HepG2 (cell line): ENCODE measurements around the gene PNPLA8. TPM values are rescaled to one million over a fixed set of nuclear protein-coding genes. Genes with fewer than 3 reads are reported as not detected.

Source experiments
- AKAP8 ChIP-seq: sonication (generic); formaldehyde crosslinking; IDR thresholded peaks from 2 replicates; pipeline ENCODE4 v1.5.1; 2020; ENCODE audit warnings: mild to moderate bottlenecking, missing genetic modification reagents
- CHCHD3 ChIP-seq: sonication (generic); formaldehyde crosslinking; IDR thresholded peaks from 2 replicates; pipeline ENCODE4 v1.8.0; 2022; ENCODE audit warnings: mild to moderate bottlenecking, missing genetic modification reagents, moderate library complexity
- FOXM1 ChIP-seq: sonication (generic); formaldehyde crosslinking; IDR thresholded peaks from 2 replicates; pipeline ENCODE4 v1.5.0; 2020; ENCODE audit warnings: missing genetic modification reagents
- FOXO1 ChIP-seq: sonication (generic); formaldehyde crosslinking; IDR thresholded peaks from 2 replicates; pipeline ENCODE4 v1.4.0; 2020; ENCODE audit warnings: missing genetic modification reagents
- HIVEP1 ChIP-seq: sonication (generic); formaldehyde crosslinking; IDR thresholded peaks from 2 replicates; pipeline ENCODE4 v1.4.0; 2020; ENCODE audit warnings: mild to moderate bottlenecking, missing genetic modification reagents
- IKZF4 ChIP-seq: sonication (generic); formaldehyde crosslinking; IDR thresholded peaks from 2 replicates; pipeline ENCODE4 v1.5.1; 2020; ENCODE audit warnings: borderline replicate concordance, mild to moderate bottlenecking, low read depth, missing genetic modification reagents; ENCODE audit errors: not compliant biosample characterization
- KDM1A ChIP-seq: IDR thresholded peaks from 2 replicates; pipeline ENCODE4 v1.6.1; 2016; ENCODE audit warnings: missing compliant biosample characterization
- NONO ChIP-seq, 2 experiments: fragments of 450-650 bp in 1 of 2; sonication (generic) in 1 of 2; formaldehyde crosslinking in 1 of 2; IDR thresholded peaks in 1 of 2; conservative IDR thresholded peaks in 1 of 2; 2 replicates each; pipeline versions ENCODE4 v1.6.1 to v1.8.0; 2017 to 2022; ENCODE audit warnings: mild to moderate bottlenecking in 1 of 2, missing genetic modification reagents in 1 of 2, moderate library complexity in 1 of 2
- PHF20 ChIP-seq: sonication (generic); formaldehyde crosslinking; IDR thresholded peaks from 2 replicates; pipeline ENCODE4 v1.5.0; 2020; ENCODE audit warnings: mild to moderate bottlenecking, missing genetic modification reagents
- POLR2AphosphoS5 ChIP-seq: IDR thresholded peaks from 2 replicates; pipeline ENCODE4 v1.6.1; 2012; ENCODE audit warnings: low read depth, low read length
- PTBP1 ChIP-seq: fragments of 200-400 bp; formaldehyde crosslinking; IDR thresholded peaks from 2 replicates; pipeline ENCODE4 v1.6.1; 2018; ENCODE audit warnings: low read length, low read depth; ENCODE audit not compliant: poor library complexity, severe bottlenecking
- SALL2 ChIP-seq: sonication (generic); formaldehyde crosslinking; IDR thresholded peaks from 2 replicates; pipeline ENCODE4 v1.8.1; 2023; ENCODE audit warnings: mild to moderate bottlenecking, missing genetic modification reagents, inconsistent platforms
- SIX4 ChIP-seq: sonication (generic); formaldehyde crosslinking; IDR thresholded peaks from 2 replicates; pipeline ENCODE4 v1.4.0; 2020; ENCODE audit warnings: missing genetic modification reagents
- SNRNP70 ChIP-seq: fragments of 200-400 bp; formaldehyde crosslinking; IDR thresholded peaks from 2 replicates; pipeline ENCODE4 v1.6.1; 2017; ENCODE audit warnings: mild to moderate bottlenecking, low read depth, low read length, moderate library complexity
- SRY ChIP-seq: sonication (generic); formaldehyde crosslinking; IDR thresholded peaks from 2 replicates; pipeline ENCODE4 v1.8.0; 2022; ENCODE audit warnings: mild to moderate bottlenecking, missing genetic modification reagents
- TAF15 ChIP-seq: fragments of 200-400 bp; formaldehyde crosslinking; IDR thresholded peaks from one replicate; pipeline ENCODE4 v1.6.1; 2018; ENCODE audit warnings: mild to moderate bottlenecking, low read depth, low read length; ENCODE audit not compliant: poor library complexity, severe bottlenecking
- TBP ChIP-seq: sonication (generic); formaldehyde crosslinking; IDR thresholded peaks from 2 replicates; pipeline ENCODE4 v1.5.0; 2020; ENCODE audit warnings: missing genetic modification reagents
- ZBTB20 ChIP-seq: sonication (generic); formaldehyde crosslinking; IDR thresholded peaks from 2 replicates; pipeline ENCODE4 v1.8.1; 2023; ENCODE audit warnings: missing genetic modification reagents, low read depth, mild to moderate bottlenecking, borderline replicate concordance
- ZBTB42 ChIP-seq: sonication (generic); formaldehyde crosslinking; IDR thresholded peaks from 2 replicates; pipeline ENCODE4 v1.5.0; 2020; ENCODE audit warnings: mild to moderate bottlenecking, missing genetic modification reagents
- ZEB1 ChIP-seq: IDR thresholded peaks from 2 replicates; pipeline ENCODE4 v1.6.1; 2012; ENCODE audit warnings: mild to moderate bottlenecking, low read depth, inconsistent platforms; ENCODE audit not compliant: insufficient replicate concordance
- ZNF331 ChIP-seq: sonication (generic); formaldehyde crosslinking; IDR thresholded peaks from 2 replicates; pipeline ENCODE4 v1.4.0; 2020; ENCODE audit warnings: missing genetic modification reagents
- ZNF430 ChIP-seq: sonication (generic); formaldehyde crosslinking; IDR thresholded peaks from 2 replicates; pipeline ENCODE4 v1.9.0; 2021; ENCODE audit warnings: mild to moderate bottlenecking, missing genetic modification reagents
- ZNF746 ChIP-seq: sonication (generic); formaldehyde crosslinking; IDR thresholded peaks from 2 replicates; pipeline ENCODE4 v1.8.0; 2022; ENCODE audit warnings: mild to moderate bottlenecking, missing genetic modification reagents
- ZNF75D ChIP-seq: sonication (generic); formaldehyde crosslinking; IDR thresholded peaks from 2 replicates; pipeline ENCODE4 v1.8.1; 2023; ENCODE audit warnings: missing genetic modification reagents, mild to moderate bottlenecking, borderline replicate concordance
- ZNF891 ChIP-seq: sonication (generic); formaldehyde crosslinking; IDR thresholded peaks from 2 replicates; pipeline ENCODE4 v1.5.0; 2020; ENCODE audit warnings: mild to moderate bottlenecking, missing genetic modification reagents
- polyA plus RNA-seq, 8 experiments: library from polyadenylated mRNA; depleted of rRNA in 3 of 8; stranded (reverse) in 7 of 8; unstranded in 1 of 8; fragments of >200 nt; fragmentation: Illumina TruSeq in 4 of 8; extraction: Trizol in 4 of 8; gene quantifications; 2 replicates each; pipeline versions ENCODE4 v1.2.1 to v1.2.3, GENCODE V29; 2011 to 2016; ENCODE audit warnings: low read depth in 4 of 8, missing spikeins in 1 of 8, mixed read lengths in 1 of 8; ENCODE audit not compliant: insufficient read depth in 1 of 8
- total RNA-seq, 5 experiments: library from RNA; depleted of rRNA; stranded (reverse); fragments of >200 nt; fragmentation: Illumina TruSeq; extraction: Trizol; gene quantifications; 2 replicates each; pipeline ENCODE4 v1.2.3, GENCODE V29; 2016; ENCODE audit warnings: low read depth in 1 of 5
- TF ChIP-seq, protein P1 (sequence below): sonication (generic); formaldehyde crosslinking; IDR thresholded peaks from 2 replicates; pipeline ENCODE4 v1.4.0; 2020; ENCODE audit warnings: missing genetic modification reagents
- TF ChIP-seq, protein P2 (sequence below): sonication (generic); formaldehyde crosslinking; IDR thresholded peaks from 2 replicates; pipeline ENCODE4 v1.8.1; 2023; ENCODE audit warnings: mild to moderate bottlenecking, moderate library complexity, missing genetic modification reagents
- TF ChIP-seq, protein P3 (sequence below): sonication (generic); formaldehyde crosslinking; IDR thresholded peaks from 2 replicates; pipeline ENCODE4 v1.8.0; 2022; ENCODE audit warnings: mild to moderate bottlenecking, missing genetic modification reagents, moderate library complexity

Gene PNPLA8
- total and polyA plus RNA-seq, 2 of the 13 experiments (the other 11 are each of a cell fraction or from before 2014, with no cell fraction given), result 6.3 to 11.4 TPM

DNA sequence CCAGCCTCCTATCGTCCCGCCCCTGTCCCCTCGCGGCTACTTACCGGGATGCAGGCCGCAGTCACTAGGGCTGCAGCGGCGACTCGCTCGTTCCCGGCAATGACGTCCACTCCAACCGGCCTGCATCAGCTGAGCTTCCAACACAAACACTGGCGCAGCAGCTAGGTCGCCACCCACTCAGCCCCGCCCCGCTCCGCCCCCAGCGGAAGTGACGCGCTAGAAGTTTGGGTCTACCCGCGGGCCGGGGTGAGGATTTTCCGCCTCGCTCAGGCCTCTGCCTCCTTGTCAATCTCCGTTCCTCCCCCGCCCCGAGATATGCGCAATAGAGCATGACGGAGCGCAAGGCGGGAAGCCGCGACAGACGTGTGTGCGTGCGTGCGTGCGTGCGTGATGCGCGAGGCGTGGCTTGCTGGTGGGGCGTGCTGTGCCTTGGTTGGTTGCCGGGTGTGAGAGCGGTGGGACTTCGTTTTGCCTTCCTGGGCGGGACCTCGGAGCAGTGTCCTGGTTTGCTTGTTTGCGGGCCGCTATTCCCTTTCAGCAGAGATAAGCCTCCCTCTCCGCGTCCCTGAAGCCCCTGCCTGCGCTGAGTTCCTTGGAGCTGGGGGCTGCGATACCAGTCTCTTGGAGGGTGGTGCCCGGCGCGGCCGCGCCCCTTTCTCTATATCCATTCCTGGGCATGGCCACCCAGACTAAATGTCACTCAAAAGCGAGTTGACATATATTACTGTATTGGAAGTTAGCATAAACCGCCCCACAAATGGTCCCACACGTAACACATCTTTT lies at the start of gene PNPLA8 (continued):
- TF ChIP-seq, protein P1, sequence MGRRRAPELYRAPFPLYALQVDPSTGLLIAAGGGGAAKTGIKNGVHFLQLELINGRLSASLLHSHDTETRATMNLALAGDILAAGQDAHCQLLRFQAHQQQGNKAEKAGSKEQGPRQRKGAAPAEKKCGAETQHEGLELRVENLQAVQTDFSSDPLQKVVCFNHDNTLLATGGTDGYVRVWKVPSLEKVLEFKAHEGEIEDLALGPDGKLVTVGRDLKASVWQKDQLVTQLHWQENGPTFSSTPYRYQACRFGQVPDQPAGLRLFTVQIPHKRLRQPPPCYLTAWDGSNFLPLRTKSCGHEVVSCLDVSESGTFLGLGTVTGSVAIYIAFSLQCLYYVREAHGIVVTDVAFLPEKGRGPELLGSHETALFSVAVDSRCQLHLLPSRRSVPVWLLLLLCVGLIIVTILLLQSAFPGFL (CRISPR knock-in tag), result no peak
- TF ChIP-seq NONO (IDR thresholded peaks at IDR 0.05) (no peak), NONO (CRISPR knock-in tag; conservative IDR thresholded peaks at IDR 0.05) (peak; percentile 88), HIVEP1 (CRISPR knock-in tag) (0 out of 2 replicates have a peak, but pooled peaks have one; percentile 47), FOXM1 (CRISPR knock-in tag) (no peak), FOXO1 (CRISPR knock-in tag) (peak; percentile 29), PHF20 (peak; percentile 85), ZBTB42 (peak; percentile 39; the same call in 1 of the 2 replicates), ZNF331 (peak; percentile 57), ZNF75D (CRISPR knock-in tag) (no peak), CHCHD3 (CRISPR knock-in tag) (no peak; the same call in none of the 2 replicates), SRY (peak; percentile 88; the same call in 1 of the 2 replicates), AKAP8 (CRISPR knock-in tag) (0 out of 2 replicates have a peak, but pooled peaks have one; percentile 42), ZEB1 (no peak), IKZF4 (CRISPR knock-in tag) (no peak), ZBTB20 (CRISPR knock-in tag) (0 out of 2 replicates have a peak, but pooled peaks have one; percentile 29), ZNF430 (CRISPR knock-in tag) (peak; percentile 80; the same call in 1 of the 2 replicates), PTBP1 (no peak), TAF15 (no peak), POLR2AphosphoS5 (peak; percentile 72), SNRNP70 (no peak), SIX4 (CRISPR knock-in tag) (peak; percentile 22; the same call in 1 of the 2 replicates), TBP (CRISPR knock-in tag) (no peak), SALL2 (CRISPR knock-in tag) (peak; percentile 85; the same call in 1 of the 2 replicates), ZNF891 (CRISPR knock-in tag) (peak; percentile 87), KDM1A (no peak), ZNF746 (CRISPR knock-in tag) (peak; percentile 74)
- TF ChIP-seq, protein P2, sequence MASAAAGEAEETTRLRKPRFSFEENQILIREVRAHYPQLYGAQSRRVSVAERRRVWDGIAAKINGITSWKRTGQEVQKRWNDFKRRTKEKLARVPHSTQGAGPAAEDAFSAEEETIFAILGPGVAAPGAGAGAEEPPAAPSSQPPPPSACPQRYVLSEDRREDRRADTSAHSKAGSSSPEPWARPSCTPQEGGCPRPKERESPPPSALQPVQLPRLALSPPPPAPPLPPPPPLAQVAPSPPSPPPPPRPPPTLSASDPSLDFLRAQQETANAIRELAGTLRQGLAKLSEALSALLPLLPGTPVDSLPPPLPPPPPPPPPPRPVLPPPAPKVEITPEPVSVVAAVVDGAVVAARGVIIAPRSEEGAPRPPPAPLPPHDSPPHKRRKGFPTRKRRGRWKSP (CRISPR knock-in tag), result peak; percentile 97
- TF ChIP-seq, protein P3, sequence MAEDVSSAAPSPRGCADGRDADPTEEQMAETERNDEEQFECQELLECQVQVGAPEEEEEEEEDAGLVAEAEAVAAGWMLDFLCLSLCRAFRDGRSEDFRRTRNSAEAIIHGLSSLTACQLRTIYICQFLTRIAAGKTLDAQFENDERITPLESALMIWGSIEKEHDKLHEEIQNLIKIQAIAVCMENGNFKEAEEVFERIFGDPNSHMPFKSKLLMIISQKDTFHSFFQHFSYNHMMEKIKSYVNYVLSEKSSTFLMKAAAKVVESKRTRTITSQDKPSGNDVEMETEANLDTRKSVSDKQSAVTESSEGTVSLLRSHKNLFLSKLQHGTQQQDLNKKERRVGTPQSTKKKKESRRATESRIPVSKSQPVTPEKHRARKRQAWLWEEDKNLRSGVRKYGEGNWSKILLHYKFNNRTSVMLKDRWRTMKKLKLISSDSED (CRISPR knock-in tag), result no peak
